GM18502 (cell line): ENCODE results near the gene EPN2.
"Not testable (repeated sequence)": the region's sequence is repeated elsewhere in the genome, so short reads cannot be mapped to it uniquely, and the experiment has no call there.

Experiments
- ATAC-seq: cut with Tn5 transposase; IDR thresholded peaks from one replicate; pipeline ENCODE4 v1.9.1; 2021; ENCODE audit warnings: mild to moderate bottlenecking; ENCODE audit not compliant: unreplicated experiment, poor library complexity

Gene EPN2

DNA sequence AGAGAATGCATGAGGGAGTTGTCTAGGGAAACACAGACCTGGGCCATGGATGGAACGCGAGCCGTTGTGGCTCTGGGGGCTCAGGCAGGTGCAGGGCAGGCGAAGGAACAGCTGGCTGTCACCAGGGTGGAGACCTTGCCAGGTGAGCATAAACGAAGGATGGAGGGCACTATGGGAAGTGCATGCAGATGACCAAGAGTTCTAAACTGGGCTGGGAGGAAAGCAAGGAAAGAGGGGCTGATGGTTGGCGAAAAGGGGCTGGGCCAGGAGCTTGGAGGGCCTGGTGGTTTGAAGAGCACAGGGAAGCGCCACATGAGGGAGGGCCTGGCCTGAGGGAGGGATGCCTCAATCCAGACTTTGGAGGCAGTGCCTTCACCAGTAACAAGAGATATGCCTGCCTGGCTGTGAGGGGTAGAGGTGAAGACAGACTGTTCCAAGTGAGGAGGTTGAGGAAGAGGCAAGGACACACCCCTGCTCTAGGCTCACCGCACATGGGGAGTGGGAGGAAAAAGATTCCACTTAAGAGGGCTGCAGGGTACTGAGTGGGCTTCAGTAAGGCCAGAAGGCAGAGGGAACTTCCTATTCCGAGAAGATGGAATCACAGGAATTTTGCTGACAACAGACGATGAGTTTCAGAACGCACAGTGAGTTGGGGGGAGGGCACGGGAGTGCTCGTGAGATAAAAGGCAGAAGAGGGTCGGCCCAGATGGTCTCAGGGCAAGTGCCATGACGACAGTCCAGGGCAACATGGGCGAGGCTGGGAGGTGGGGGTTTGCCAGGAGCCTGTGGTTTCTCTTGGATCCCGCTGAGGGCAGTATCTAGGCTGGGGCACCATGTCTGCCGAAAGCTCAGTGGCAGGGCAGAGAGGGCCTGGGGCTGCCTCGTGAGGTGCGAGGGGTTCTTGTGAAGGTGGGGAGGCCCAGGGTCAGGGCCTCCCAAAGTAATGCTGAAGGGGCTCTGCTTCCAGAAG lies 104.8 kb downstream of the EPN2 start:
- no peak for ATAC-seq

DNA sequence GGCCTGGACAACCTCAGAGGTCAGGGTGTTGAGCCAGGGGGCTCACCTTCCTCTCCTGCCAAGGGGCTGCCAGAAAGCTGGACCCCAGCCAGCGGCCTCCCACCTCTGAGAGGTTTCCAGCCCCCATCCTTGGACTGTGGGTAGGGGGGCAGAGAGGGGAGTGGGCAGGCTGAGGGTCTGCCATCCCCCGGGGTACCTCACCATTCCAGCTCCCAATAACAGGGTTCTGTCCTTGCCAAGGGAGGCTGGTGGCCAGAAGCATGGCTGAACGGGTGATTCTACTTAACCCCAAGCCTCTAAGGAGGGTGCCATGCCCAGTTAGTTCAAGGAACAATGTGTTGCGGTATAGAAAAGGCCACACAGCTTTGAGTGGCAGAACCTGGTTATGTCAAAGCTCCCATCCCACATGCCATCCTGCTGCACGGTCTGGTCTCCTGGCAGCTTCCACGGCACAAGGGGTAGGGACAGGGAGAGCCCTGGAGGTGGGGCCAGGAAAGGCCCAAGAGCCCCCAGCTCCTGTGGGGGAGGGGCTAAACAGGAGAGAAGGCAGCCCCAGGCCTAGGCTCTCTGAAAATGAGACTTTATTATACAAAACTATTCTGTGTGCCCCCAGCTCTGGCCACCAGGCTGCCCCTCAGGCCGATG lies 105.6 kb downstream of the EPN2 start:
- no peak for ATAC-seq

DNA sequence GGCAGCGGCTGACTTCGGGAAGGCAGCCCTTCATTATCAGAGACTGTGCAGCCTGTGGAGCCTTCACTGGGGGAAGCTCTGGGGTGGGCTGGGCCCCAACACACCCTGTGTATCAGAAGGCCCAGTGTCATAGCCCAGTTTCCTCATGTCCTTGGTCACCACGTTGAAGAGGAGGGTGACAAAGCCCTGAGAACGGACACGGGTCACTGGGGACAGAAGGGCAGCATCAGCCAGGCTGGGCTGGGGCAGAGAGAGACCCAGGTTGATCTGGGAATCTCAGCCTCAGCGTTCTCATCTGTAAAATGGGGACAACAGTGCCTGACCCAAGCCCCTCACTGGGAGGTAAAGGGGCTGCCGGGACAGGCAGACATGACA lies 106.1 kb downstream of the EPN2 start:
- no peak for ATAC-seq

DNA sequence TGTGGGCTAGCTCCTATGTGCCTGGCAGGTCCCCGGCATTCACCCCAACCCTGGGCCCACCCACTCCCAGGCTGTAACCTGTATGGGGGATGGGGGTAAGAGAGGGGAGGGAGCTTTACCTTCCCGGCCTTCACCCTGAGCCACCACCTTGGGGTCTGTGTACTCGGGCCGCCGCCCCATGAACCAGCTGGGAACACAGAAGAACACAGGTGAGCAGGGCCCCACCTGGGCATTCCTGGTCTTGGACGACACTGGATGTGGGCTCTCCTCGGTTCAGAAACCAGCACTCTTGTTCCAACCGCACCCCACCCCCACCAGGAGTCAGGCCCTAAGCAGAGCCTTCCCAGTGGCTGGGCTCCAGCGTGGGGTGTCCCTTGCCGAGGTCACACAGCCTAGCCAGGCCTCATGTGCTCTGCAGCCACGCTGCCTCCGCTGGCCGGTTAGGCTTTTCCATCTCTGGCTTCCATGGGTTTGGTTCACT lies 106.5 kb downstream of the EPN2 start:
- ATAC-seq = no peak

DNA sequence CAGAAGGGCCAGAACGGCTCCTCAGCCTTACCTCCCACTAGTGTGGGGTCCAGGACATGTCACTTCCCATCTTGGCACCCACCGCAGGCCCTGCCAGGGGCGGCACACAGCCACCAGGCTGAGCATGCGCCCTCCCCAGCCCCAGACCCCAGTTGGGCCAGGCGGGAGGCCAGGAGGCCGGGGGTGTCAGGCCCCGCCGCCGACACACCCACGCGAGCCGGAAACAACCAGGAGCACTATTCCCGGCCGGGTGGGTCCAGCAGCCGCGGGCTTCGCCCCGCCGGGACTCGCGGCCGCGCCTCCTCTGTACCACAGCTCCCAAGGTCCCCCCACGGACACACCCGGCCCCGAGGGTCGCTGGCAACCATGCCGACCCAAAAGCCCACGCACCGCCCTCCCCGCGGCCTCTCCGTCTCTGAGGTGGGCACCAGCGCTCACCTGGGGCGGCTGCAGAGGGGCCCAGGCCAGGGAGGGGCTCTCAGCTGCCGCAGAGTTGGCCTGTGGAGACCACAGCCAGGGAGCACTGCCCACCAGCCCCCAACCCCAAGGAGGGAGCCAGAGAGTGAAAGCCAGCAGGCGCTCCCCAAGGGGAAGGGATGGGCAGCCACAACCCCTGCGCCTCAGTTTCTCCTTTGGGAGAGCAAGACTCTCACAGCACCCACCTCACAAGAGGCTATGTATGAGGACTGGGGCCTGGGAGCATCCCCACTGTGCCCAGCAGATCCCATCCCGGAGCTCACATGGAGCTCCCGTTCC lies 107.3 kb downstream of the EPN2 start:
- ATAC-seq = no peak

DNA sequence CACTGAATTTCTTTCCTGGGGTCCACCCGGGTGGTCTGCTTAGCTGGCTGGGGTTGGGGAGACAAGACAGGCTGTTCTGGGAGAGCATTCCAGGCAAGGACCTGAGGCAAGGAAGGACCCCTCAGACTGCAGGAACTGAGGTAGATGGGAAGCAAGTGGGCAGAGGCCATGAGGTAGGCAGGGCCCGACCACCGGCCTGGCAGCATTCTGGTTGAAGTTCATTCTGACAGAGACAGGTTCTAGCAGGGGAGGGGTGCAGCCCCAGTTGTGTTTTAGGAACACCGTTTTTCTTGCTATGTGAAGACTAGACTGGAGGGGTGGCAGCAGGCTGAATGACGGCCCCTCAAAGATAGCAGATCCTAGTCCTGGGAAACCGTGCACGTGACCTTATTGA lies 107.9 kb downstream of the EPN2 start:
- ATAC-seq = no peak

DNA sequence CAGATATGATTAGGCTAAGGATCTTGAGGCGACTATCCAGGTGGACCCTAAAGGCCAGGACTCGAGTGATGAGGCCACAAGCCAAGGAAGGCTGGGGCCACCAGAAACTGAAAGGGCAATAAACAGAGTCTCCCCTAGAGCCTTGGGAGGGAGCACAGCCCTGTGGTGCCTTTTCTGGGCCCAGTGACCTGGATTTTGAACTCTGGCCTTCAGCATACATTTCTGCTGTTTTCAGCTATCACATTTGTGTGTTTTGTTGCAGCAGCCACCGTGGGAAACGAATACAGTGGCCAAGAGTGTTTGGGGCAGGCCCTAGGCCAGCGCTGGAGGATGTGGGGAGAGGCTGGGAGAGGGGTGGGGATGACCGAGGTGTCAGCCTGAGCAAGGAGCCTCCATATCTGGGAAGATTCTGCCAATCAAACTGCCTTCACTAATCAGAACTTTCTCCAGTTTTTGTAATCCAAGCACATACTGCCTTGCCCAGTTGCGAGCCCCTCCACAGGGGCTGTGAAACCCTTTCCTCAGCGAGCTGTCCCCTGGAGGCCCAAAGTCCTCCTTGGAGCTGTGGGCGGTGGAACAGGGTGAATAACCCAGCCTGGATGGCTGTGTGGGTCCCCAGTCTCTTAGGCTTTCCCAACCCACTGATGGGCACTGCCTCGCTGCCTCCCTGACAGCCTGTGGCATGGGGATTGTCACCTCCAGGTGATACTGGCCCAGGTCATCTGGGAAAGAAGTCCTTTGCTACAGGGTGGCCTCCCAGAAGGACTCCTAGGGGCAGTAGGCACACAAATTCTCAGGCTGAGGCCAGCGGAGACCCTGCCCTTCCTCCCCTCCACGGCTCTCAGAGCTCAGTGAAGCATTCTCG lies 108.6 kb downstream of the EPN2 start:
- ATAC-seq = no peak

DNA sequence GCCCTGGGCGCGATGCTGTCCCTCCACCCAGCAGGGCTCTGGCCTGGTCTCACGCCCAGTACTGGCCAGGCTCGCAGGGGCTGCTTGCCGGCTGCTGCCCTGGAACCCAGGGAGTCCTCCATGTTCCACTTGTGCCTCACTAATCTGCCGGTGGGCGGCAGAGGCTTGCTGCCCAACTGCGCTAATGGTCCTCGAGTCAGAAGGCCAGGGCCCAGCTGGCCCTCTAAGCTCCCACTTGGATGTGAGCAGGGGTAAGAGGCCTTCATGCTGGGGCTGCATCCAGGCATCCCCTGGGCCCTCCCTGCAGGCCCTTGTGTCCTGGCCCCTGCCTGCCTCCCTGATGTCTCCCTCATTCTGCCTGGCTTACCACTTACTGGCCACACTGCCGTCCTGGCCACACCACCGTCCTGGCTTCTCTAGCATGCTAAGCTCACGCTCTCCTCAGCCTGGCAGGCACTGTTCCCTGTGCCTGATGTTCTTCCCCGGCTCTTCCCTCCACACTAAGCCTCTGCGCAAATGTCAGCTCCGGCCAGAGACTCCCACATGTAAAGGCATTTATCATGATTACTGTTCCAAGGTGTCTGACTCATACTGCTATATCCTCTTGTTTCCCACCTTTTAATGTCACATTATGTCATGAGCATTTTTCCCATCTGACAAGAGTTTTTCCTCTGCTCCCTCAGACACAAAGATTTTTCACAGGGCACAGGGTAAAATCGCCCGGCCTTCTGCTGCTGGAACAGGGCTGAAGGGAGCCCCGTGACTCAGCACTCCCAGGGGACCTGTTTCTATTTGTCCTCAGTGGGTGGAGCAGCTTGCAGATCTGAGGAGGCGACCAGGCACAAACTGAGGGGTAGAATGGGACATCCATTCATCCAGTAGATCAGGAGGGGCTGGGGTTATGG lies 109.4 kb downstream of the EPN2 start:
- no peak for ATAC-seq

DNA sequence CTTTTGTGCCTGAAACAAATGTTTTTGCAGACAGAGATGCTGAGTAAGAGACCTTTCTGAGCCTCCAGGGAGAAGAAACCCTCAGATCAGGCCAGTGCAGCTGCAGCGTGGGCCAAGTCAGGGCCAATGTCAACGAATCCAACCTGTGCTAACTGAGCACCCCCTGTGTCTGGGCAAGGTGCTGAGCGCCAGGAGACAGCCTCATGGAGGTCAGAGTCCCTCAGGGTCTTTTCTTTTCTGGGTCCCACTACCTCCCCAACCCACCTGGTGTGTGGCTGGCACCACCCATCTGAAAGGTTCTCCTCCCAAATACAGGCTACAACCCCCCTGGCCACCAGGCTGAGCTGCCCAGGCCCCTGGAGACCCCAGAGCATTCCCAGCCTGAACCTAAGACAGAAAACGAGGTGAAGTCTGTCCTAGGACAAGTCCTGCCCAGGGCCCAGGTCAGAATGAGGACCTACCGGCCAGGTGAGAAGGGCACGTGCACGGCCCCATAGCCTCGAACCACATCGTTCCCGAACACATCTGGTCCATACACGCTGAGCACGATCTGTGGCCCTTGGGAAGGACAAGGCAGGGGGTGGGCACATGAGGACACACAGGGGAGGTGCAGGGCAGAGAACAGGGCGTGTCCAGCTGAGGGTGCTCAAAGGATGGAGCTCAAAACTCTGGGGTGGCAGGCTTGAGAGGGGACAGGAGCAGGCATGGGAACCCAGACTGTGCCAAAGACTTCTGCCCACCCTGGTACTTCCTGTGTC lies 110.3 kb downstream of the EPN2 start:
- no peak for ATAC-seq

DNA sequence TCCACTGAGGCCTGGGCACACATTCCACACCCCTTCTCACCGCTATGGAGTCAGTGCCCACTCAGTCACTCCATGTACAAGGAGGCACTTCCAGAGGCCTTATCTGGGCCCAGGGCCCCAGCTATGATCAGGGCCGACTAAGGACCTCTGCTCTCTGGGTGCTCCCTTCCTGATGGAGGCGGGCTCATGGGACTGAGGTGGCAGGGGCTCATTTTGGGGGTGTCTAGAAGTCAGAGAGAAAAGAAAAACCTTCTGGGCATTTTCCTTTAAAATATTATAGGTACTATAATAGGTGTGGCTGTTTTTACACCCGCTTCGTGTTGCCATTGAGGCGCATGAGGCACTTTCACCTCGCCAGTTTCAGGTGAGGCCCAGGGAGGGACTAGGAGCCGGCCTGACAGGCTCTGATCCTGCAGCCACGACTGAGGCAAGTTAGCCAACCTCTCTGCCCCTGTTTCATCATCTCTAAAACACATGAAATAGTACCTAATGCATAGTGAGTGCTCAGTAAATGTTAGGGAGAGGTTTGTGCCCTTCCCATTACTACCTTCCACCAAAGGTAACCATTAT lies 111.0 kb downstream of the EPN2 start:
- ATAC-seq = no peak

DNA sequence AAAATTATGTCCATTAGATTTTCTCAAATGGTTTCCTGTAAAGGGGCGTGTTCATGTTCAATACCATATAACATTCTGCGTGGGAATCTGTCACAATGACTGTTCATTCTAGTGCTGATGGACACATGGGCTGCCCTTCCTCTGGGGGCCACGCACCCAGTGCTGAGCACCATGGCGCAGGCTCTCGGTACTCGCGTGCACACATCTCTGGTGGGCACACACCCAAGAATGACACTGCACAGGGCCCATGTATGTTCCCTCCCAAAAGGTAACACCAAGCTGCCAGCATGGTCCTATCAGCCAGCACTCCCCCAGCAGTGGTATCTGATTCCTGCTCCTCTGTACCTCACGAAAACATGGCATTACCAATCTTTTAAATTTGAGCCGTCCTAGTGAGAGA lies 111.6 kb downstream of the EPN2 start:
- ATAC-seq = no peak

DNA sequence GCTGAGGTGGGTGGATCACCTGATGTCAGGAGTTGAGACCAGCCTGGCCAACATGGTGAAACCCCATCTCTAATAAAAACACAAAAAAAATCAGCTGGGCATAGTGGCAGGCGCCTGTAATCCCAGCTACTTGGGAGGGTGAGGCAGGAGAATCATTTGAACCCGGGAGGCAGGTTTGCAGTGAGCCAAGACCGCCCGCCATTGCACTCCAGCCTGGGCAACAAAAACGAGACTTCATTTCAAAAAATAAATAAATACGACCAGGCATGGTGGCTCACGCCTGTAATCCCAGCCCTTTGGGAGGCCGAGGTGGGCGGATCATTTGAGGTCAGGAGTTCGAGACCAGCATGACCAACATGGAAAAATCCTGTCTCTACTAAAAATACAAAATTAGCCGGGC lies 116.2 kb downstream of the EPN2 start:
- ATAC-seq = not testable (repeated sequence)

DNA sequence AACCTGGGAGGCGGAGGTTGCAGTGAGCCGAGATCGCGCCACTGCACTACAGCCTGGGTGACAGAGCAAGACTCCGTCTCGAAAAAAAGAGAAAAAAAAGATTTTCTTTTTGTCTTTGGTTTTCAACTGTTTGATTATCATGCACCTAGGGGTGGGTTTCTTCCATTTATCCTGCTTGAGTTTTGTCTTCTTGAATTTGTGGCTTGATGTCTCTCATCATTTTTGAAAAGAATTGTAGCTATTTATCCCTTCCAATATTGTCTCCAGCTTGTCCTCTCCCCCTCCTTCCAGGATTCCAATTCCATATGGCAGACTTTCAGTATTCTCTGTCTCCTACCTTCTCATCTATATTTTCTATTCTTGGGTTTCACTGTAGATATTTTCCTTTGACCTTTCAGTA lies 117.6 kb downstream of the EPN2 start:
- ATAC-seq = no peak

DNA sequence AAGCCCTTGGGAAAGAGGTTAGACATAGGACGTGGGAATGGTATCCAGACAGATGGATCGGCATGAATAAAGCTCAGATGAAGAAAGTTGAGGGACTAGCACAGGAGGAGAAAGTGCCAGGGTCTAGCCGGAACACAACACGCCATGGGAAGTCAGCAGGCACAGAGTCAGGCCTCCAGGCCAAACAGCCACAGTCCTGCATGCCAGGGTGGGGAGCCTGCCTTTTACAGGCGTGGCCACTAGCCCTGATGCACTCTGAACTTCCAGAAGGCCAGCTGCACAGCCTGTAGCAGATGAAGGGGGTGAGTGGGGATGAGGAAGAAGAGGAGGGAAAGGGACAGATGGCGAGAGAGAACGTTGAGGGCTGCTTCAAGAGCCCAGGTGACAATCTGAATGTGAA lies 120.2 kb downstream of the EPN2 start:
- ATAC-seq = no peak

DNA sequence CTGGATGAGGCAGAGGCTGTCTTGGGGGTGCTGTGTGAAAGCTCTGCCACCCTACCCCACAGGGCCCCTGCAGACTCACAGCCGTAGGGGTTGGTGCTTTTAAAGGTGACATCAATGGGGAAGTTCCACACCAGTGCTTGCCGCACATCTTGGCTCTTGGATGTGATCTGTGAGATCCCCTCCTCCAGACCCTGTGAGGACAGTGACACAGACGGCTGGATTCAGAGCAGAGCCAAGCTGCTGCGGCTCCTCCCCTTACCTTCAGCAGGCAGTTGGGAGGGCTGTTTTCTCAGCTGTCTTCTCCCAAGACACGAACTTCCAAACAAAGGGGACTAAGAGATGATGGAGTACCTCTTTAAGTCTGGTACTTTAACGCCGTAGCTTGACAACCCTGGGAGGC lies 120.6 kb downstream of the EPN2 start:
- ATAC-seq = no peak

DNA sequence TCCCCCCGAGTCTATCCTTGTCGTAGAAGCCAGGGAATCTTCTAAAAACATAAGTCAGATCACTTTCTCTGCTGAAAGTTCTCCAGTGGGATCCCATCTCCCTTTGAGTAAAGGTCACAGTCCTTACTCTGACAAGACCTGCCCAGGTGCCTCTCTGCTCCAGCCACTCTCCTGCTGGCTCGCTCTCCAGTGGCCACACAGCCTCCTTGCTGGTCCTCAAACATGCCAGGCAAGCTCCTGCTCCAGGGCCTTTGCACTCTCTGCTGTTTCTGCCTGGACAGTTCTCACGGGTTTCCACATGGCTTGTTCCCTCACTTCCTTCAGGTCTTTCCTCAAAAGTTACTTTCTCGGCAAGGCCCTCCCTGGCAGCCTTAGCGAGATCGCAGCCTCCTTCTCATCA lies 122.0 kb downstream of the EPN2 start:
- no peak for ATAC-seq

DNA sequence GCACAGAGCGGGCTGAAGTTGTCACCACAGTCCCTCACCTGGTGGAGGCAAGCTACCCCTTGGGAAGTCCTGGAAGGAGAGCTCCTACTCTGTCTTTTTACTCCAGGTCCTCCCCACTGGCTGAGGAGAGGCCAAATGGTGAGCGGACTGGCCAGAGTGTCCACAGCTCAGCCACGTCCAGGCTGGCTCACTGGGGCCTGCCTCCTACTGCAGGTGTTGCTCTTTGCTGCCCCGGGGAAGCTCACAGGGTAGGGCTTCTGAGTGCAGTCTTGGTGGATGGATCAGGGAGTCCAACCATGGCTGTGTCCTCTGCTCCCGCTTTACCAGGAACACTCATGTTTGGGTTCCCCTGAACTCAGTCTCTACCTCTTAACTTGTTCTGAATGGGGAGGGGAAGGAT lies 122.7 kb downstream of the EPN2 start:
- ATAC-seq = no peak

DNA sequence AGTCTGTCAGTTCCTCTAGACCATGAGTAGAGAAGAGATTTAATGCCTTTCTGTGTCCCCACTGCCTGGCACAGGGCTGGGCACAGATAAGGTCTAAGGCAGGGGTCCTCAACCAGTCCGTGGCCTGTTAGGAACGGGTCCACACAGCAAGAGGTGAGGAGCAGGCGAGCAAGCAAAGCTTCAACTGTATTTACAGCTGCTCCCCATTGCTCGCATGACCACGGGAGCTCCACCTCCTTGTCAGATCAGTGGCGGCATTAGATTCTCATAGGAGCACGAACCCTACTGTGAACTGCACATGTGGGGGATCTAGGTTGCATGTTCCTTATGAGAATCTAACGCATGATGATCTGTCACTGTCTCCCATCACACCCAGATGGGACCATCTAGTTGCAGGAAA lies 123.6 kb downstream of the EPN2 start:
- ATAC-seq = no peak
